Measurements from ENCODE around the gene COMMD2. TPM values are rescaled to one million over a fixed set of nuclear protein-coding genes. Genes with fewer than 3 reads are reported as not detected.

Gene COMMD2
- total RNA-seq, 2 experiments from 2014 or later, result 42.0 to 46.8 TPM

DNA sequence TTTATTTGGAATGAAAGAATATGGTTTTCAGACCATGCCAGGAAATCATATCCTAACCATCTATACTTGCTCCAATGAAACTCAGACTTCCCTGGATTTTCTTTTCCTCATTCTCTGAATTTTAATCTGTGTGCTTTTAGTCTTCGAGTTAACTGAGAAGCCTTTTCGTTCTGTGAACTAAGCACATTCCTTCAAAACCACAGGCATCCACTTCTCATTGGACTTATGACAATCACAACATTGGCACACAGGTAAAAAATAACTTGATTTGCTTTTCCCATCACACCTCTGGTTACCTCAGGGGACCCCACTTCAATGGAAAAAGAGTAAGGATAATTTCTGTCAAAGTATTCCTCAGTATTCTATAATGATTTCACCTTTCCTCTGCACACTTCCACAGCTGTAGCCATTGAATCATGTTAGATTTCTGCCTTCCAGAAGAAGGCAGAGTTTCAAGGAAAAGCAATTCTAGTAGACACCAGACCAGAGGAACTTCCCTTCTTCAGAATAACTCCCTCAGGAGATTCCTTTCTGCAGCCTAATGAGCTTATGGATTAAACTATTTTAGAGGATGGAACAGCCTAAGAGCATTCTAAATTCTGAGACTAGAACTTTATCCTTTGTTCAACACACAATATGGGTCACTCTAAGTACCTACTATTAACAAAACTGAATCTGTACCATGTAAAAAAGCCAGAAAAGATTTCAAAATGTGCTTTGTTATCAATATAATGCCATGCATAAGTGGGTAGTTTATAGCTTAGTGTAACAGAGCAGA lies 15.9 kb downstream of the COMMD2 start:
- no peak overlapping the region for H3K27ac Mint-ChIP-seq
- Histone ChIP-seq H3K27ac (ENCODE audit: low read depth in 1 of 2, low read length in 2 of 2) (no peak overlapping the region), H3K9me3 (ENCODE audit: control insufficient read depth in 1 of 2, insufficient read depth in 1 of 2, low read length in 2 of 2) (no peaks in the 10 kb centered on the region), H3K4me1 (ENCODE audit: insufficient read depth, low read length) (no peaks in the 10 kb centered on the region), H3K27me3 (ENCODE audit: control insufficient read depth in 1 of 2, insufficient read depth in 2 of 2, low read length in 2 of 2) (no peaks in the 10 kb centered on the region), H3K36me3 (ENCODE audit: insufficient read depth, low read length) (peaks cover 23% of the 10 kb centered on the region), H3K4me3 (ENCODE audit: low read length) (no peak overlapping the region)
- ChIA-PET POLR2A (no interaction called here), CTCF (no interaction called here)
- intact Hi-C loops (cut with DNase I, micrococcal nuclease), result no loop called here
- no peak overlapping the region for H3K4me3 Mint-ChIP-seq
- TF ChIP-seq, protein P1, sequence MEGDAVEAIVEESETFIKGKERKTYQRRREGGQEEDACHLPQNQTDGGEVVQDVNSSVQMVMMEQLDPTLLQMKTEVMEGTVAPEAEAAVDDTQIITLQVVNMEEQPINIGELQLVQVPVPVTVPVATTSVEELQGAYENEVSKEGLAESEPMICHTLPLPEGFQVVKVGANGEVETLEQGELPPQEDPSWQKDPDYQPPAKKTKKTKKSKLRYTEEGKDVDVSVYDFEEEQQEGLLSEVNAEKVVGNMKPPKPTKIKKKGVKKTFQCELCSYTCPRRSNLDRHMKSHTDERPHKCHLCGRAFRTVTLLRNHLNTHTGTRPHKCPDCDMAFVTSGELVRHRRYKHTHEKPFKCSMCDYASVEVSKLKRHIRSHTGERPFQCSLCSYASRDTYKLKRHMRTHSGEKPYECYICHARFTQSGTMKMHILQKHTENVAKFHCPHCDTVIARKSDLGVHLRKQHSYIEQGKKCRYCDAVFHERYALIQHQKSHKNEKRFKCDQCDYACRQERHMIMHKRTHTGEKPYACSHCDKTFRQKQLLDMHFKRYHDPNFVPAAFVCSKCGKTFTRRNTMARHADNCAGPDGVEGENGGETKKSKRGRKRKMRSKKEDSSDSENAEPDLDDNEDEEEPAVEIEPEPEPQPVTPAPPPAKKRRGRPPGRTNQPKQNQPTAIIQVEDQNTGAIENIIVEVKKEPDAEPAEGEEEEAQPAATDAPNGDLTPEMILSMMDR (IDR thresholded peaks at IDR 0.05), result no peak
- no peaks in the 10 kb centered on the region for H3K9me3 Mint-ChIP-seq
- H3K36me3 Mint-ChIP-seq (ENCODE audit: low read depth), result peaks cover 29% of the 10 kb centered on the region
- DNase-seq, result no peak
- H3K4me1 Mint-ChIP-seq (ENCODE audit: low read depth), result no peaks in the 10 kb centered on the region
- H3K27me3 Mint-ChIP-seq, result no peaks in the 10 kb centered on the region
- no peak for ATAC-seq (ENCODE audit: poor library complexity)

DNA sequence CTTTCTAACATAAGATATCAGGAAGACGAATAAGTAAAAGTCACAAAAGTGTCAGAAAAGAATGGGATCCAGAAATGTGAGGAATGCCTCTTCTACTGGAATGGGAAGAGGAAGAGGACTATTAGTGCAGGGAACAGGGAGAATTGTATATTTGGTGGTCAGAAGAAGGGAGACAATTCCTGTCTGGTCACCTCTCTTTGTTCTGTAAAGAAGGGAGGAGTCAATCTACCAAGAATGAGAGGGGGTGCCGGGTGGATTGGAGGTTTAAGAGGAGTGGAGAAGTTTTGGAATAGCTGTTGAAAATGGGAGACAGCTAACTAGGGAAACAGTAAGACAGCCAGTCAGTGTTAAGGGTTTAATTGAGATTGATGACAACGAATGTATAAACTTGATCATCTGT lies 20.1 kb downstream of the COMMD2 start:
- H3K27me3 Mint-ChIP-seq, result no peaks in the 10 kb centered on the region
- intact Hi-C loops (cut with DNase I, micrococcal nuclease), result no loop called here
- H3K27ac Mint-ChIP-seq, result no peak overlapping the region
- ChIA-PET CTCF (no interaction called here), POLR2A (no interaction called here)
- ATAC-seq (ENCODE audit: poor library complexity), result no peak
- TF ChIP-seq, protein P1 (IDR thresholded peaks at IDR 0.05), result no peak
- no peak overlapping the region for H3K4me3 ChIP-seq (ENCODE audit: low read length)
- H3K27ac ChIP-seq (ENCODE audit: low read depth in 1 of 2, low read length in 2 of 2), result no peak overlapping the region
- no peaks in the 10 kb centered on the region for H3K4me1 ChIP-seq (ENCODE audit: insufficient read depth, low read length)
- no peaks in the 10 kb centered on the region for H3K9me3 ChIP-seq (ENCODE audit: control insufficient read depth in 1 of 2, insufficient read depth in 1 of 2, low read length in 2 of 2)
- no peaks in the 10 kb centered on the region for H3K27me3 ChIP-seq (ENCODE audit: control insufficient read depth in 1 of 2, insufficient read depth in 2 of 2, low read length in 2 of 2)
- no peaks in the 10 kb centered on the region for H3K9me3 Mint-ChIP-seq
- no peak for DNase-seq
- H3K36me3 ChIP-seq (ENCODE audit: insufficient read depth, low read length), result no peaks in the 10 kb centered on the region
- H3K36me3 Mint-ChIP-seq (ENCODE audit: low read depth), result no peaks in the 10 kb centered on the region
- H3K4me3 Mint-ChIP-seq, result no peak overlapping the region
- no peaks in the 10 kb centered on the region for H3K4me1 Mint-ChIP-seq (ENCODE audit: low read depth)

DNA sequence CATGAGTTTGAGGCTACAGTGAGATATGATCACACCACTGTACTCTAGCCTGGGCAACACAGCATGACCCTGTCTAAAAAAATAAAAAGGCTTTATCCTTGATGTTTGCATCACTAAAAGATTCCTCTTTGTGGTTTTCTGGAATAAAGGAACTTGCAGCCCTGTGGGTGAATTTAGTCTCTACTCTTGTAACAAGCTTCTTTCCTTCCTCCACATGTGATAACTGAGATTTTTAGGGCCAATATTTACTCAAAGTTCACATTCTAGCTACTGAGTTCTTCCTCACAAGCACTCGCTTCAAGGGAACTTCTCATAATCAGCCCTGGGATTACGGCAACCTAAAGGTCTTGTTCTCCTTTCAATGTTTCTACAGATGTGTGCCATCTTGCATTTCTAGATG lies 24.6 kb downstream of the COMMD2 start:
- no peak overlapping the region for H3K4me3 ChIP-seq (ENCODE audit: low read length)
- intact Hi-C loops (cut with DNase I, micrococcal nuclease), result no loop called here
- no peaks in the 10 kb centered on the region for H3K9me3 Mint-ChIP-seq
- H3K4me3 Mint-ChIP-seq, result no peak overlapping the region
- no peak for ATAC-seq (ENCODE audit: poor library complexity)
- H3K27me3 Mint-ChIP-seq, result no peaks in the 10 kb centered on the region
- DNase-seq, result no peak
- H3K4me1 ChIP-seq (ENCODE audit: insufficient read depth, low read length), result no peaks in the 10 kb centered on the region
- H3K36me3 ChIP-seq (ENCODE audit: insufficient read depth, low read length), result no peaks in the 10 kb centered on the region
- ChIA-PET POLR2A (no interaction called here), CTCF (no interaction called here)
- no peaks in the 10 kb centered on the region for H3K4me1 Mint-ChIP-seq (ENCODE audit: low read depth)
- TF ChIP-seq, protein P1 (IDR thresholded peaks at IDR 0.05), result no peak
- H3K27ac Mint-ChIP-seq, result no peak overlapping the region
- no peak overlapping the region for H3K27ac ChIP-seq (ENCODE audit: low read depth in 1 of 2, low read length in 2 of 2)
- H3K9me3 ChIP-seq (ENCODE audit: control insufficient read depth in 1 of 2, insufficient read depth in 1 of 2, low read length in 2 of 2), result no peaks in the 10 kb centered on the region
- no peaks in the 10 kb centered on the region for H3K27me3 ChIP-seq (ENCODE audit: control insufficient read depth in 1 of 2, insufficient read depth in 2 of 2, low read length in 2 of 2)
- peaks cover 7% of the 10 kb centered on the region for H3K36me3 Mint-ChIP-seq (ENCODE audit: low read depth)
